ENCODE measurements around the gene PMPCA.

Gene PMPCA

DNA sequence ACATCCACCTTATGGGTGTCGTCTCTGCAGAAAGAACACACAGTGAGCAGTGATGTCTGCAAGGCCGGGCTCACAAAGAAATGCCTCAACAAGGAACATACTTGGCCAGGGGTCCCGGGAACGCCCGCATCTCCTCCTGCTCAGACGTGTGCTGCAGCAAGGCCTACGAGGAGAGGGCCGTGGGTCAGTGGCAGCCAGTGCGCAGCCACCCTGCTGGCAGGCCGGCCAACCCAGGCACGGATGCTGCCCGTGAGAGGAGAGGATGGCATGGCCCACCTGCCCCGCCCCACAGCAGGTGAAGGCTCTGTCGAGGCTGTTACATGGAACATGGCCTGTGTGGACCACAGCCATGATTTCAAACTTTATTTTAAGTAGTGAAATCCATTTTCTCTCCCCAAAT, 53.1 kb downstream of the PMPCA start:
- no peak for DNase-seq

DNA sequence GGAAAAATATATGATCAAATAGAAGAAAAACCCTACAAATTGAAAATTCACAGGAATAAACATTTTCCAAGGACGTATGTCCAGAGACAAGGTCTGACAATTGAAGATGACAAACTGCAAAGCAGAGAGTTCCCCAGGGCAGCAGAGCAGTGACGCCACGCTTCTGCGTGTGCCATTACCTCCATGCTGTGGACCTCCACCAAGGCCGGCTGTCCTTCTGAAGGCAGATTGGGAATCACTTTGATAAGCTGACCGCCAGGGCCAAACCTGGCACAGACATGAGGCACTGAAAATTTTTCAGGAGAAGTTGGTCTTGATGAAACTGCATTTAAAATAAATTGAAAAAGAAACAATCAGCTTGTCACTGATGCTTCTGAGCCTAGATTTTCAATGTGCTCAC, 53.8 kb downstream of the PMPCA start:
- DNase-seq: no peak

DNA sequence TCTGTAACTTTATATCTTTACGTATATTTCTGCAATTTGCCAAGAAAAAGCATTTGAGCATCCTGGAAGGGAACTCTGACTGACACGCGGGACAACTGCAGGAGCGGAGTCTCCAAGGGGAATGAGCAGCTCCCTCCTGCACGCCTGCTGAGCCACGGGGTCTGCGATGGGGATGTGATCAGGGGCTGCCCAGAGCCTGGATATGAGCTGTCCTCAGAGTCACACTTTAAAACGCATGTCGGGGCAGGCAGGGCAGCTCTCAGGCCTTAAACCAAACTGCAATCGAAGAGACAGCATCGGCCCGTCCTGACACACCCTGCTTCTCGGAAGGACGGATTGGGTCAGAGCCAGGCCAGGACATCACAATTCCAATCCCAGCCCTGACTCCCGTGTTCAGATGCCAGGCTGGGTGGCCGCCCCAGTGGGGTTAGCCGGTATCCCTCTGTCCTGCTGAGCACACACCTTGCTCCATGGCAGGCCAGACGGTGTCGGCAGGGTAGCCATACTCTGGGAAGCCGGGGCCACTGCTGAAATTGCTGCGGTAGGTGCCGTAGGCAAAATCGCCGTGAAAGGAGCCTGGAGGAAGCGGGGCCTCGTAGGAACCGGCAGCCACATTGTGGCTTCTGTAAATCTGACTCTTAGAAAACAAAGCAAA, 55.2 kb downstream of the PMPCA start:
- DNase-seq: no peak

DNA sequence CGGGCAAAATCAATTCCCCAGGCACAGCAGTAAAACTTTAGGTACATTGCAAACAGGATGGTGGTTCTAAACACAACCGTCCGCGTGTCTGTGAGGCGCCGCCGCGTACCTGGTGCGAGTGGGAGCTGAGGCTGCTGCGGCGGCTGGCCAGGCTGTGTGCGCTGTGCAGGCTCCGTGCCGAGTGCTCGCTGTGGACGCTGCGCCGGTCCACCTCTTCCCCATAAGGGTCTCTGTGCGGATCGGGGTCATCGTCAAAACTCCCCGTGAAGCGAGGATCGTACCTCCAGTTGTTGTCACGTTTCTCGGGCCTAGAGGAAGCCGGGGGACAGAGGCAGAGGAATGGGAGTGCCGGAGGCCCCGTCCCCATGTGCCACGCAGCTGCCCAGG, 55.7 kb downstream of the PMPCA start:
- no peak for DNase-seq

DNA sequence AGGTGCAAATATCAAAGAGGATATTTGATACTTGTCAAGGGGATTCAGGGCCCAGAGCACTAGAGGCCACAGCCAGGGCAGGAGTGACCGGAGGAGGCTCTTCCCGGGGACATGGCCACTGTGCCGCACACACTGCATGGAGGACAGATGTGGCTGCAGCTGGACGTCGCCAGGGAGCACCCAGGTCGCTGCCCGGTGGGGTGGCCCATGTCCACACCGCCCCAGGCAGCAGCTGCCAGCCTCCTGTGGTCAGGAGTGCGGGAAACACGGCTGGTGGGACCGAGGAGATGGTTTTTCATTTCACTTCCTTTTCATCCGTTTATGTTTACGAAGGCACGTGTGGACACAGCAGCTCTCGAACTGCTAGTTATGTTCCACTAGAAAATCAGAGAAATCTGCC, 57.3 kb downstream of the PMPCA start:
- DNase-seq: no peak

DNA sequence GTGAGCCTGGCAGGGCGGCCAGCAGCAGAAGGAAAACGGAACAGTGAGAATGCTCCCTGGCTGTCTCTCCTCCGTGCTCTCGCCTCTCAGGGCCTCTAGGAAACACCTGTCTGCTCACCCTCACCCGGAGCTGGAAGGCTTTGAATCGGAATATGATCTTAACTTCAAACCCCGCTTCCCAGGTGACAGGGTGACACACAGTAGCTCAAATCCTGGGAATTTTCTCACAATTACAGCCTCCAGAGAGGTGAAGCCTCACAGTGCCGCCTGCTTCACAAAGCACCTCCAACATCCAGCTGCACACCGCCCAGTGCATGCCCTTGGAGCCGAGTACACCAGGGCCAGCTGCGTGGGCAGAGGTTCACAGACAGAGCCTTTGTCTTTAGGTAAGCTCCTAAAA, 59.9 kb downstream of the PMPCA start:
- no peak for DNase-seq

DNA sequence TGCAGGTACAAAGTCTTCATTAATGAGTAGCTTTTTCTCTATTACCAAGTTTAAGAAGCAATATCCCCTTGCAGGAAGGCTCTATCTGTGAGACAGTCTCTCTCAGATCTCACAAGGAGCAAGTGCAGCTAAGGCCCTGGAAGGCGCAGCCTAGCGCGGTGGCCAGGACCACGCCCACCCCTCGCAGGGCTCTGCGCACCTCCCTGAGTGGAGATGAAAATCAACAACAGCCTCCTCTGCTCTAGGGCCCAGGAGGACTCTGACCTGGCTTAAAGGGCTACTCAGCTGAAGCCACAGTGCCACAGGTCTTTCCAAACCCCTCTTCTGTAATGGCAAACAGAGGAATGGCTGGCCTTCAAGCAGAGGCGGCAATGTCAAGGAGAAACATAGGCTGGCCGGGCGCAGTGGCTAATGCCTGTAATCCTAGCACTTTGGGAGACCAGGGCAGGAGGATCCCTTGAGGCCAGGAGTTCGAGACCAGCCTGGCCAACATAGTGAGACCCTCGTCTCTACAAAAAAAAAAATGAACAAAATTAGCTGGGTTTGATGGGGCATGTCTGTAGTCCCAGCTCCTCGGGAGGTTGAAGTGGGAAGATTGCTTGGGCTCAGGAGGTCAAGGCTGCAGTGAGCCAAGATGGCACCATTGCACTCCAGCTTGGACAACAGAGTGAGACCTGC, 60.5 kb downstream of the PMPCA start:
- no peak for DNase-seq

DNA sequence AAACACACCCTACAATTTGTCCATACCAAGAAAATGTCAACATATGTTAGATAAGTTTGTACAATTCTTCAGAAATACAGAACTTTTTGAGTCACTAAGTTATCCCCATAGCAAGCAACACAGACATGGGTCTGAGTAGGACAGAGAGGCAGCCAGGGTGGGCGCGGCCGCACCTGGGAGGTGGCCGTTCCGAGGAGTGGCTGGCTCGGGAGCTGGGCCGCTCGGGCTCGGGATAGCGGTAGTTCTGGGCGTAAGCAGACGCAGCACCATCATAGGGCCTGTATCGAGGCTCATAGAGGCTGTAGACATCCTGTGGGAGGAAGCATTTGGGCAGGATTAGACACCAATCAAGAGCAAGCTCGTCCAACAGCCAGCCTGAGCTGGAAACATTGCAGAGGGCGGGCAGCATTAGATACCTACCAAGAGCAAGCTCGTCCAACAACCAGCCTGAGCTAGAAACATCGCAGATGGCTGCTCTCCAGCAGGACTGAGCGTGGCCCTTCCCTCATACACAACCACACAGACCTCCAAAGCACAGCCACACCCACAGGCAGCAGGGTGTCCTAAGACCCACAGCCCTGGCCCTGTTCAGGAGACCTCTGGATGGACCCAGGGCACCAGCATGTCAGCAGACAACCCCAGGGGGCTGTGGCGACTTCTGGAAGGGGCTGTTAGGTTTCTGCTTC, 61.5 kb downstream of the PMPCA start:
- no peak for DNase-seq

DNA sequence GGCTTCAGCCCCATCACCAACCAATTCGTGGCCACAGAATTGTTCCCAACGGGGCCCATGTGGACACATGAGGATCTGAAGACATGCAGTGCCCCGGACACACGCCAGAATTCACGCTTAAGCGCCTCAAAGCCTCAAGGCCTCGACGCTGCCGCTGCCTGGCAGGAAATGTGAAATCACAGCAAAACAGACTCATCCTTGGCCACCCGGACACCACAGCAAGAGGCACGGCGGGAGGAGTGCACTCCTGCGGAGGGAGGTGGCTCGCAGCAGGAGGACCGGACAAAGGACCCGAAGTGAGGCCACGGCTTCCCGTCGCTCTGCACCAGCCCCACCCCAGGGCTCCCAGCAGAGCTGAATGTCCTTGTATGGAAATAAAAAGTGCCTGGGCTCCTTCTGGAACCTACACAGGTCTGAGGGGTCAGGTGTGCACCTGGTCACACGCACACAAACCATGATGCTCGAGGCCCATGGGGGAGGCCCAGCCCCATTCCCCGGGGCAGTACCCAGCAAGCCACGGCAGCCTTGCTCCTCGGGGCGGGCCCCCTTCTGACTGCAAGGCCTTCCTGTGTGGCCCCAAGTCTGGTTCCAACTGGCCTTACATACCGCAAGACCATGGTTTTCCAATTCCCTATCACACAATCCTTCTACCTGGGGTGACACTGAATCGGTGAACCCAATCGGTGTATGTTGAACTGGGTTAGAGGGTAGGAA, 62.3 kb downstream of the PMPCA start:
- no peak for DNase-seq

DNA sequence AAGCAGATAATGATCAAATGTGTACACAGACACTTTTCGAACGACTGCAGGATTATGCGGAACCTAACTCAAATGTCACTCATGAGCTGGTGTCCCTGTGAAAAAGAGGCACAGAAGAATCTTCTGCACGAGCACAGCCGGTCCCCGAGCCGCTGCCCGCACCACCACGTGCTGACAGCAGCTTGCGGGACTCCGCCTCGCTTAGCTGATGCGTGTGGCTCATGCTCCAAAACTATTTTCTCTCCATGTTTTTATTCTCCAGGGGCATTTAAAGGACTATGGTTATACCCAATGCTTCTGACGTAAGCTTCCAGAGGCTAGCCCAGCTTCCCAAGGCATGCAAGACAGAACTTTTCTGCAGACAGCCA, 62.9 kb downstream of the PMPCA start:
- DNase-seq: no peak
